Esophagus squamous epithelium (tissue), 5 donors: Measurements from ENCODE around the gene FNDC11. TPM values are rescaled to one million over a fixed set of nuclear protein-coding genes. Genes with fewer than 3 reads are reported as not detected.

Experiments used
- DNase-seq: peaks from one replicate; lab custom pipeline; 2025; lab: John Stamatoyannopoulos, UW
- H3K27ac ChIP-seq, 4 donors: fragments of 200-600 bp; sonication (generic); one replicate each; pipeline ENCODE4 v1.5.1; 2016 to 2019; ENCODE audit warnings: mild to moderate bottlenecking in 1 of 4
- H3K27me3 ChIP-seq, 4 donors: fragments of 200-600 bp; sonication (generic); 1 replicate in 3 of 4; 2 replicates in 1 of 4; pipeline versions ENCODE4 v1.5.1 to v1.6.0; 2017 to 2021; ENCODE audit warnings: antibody characterized with exemption in 1 of 4
- H3K36me3 ChIP-seq, 3 donors: fragments of 200-600 bp; sonication (generic); one replicate each; pipeline ENCODE4 v1.5.1; 2016 to 2019
- H3K4me1 ChIP-seq, 3 donors: fragments of 200-600 bp; sonication (generic); one replicate each; pipeline ENCODE4 v1.5.1; 2017 to 2019
- H3K4me3 ChIP-seq, 4 donors: fragments of 200-600 bp; sonication (generic); 1 replicate in 3 of 4; 2 replicates in 1 of 4; pipeline ENCODE4 v1.5.1; 2016 to 2019; ENCODE audit warnings: mild to moderate bottlenecking in 2 of 4, moderate library complexity in 1 of 4
- H3K9me3 ChIP-seq, 3 donors: fragments of 200-600 bp; sonication (generic); one replicate each; pipeline ENCODE4 v1.5.1; 2016 to 2019
- POLR2A ChIP-seq, 4 donors: fragments of 450-650 bp; IDR thresholded peaks; one replicate each; pipeline ENCODE4 v1.6.1; 2017; ENCODE audit warnings: antibody characterized with exemption in 4 of 4, mild to moderate bottlenecking in 4 of 4, moderate library complexity in 3 of 4
- WGBS, 2 donors: methylation state at CpG; one replicate each; pipeline ENCODE4 v1.1.5; 2018; 5-methylcytosine and 5-hydroxymethylcytosine counted together
- intact Hi-C: fragments of 100-400 bp; cut with DNase I; formaldehyde crosslinking; loops from one replicate; pipeline ENCODE4 v1.15.0; 2022
- total RNA-seq, 4 donors: library from RNA; depleted of rRNA; stranded (reverse); fragments of >200 nt; gene quantifications; one replicate each; pipeline ENCODE4 v1.1.0, GENCODE V29; 2016
- TF ChIP-seq, protein P1 (sequence below), 6 experiments: fragments of 450-650 bp in 4 of 6; fragments of 200-600 bp in 2 of 6; sonication (generic) in 2 of 6; IDR thresholded peaks; one replicate each; pipeline ENCODE4 v1.5.1; 2016 to 2019; ENCODE audit warnings: antibody characterized with exemption in 6 of 6, mild to moderate bottlenecking in 4 of 6, moderate library complexity in 4 of 6
- donor health status: DM: yes; HTN: yes; CAD: no.

The FNDC11 gene
- total RNA-seq, 4 donors from 2014 or later = under 0.01 TPM; not detected in 3

DNA sequence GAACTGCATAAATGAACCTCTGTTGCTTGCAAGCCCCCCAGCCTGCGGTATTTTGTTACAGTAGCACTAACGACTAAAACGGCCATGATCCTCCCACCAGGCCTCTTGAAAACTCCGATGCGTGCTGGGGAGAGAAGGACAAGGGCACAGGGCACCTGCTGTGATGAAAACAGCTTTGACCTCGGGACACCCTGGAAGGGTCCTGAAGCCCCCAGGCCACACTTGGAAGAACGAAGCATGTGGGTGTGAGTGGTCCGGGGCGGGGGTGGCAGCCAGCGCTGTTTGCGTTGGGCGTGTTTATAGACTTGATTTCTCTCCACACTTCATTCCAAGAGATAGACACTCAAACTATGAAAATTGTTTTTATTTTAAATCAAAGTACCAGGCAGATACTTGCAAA is 33.3 kb downstream of the FNDC11 start:
- H3K36me3 ChIP-seq = peaks cover 10 to 48% (median 23%) of the 10 kb centered on the region in 3 donors
- H3K4me1 ChIP-seq = no peaks in the 10 kb centered on the region
- TF ChIP-seq, protein P1, sequence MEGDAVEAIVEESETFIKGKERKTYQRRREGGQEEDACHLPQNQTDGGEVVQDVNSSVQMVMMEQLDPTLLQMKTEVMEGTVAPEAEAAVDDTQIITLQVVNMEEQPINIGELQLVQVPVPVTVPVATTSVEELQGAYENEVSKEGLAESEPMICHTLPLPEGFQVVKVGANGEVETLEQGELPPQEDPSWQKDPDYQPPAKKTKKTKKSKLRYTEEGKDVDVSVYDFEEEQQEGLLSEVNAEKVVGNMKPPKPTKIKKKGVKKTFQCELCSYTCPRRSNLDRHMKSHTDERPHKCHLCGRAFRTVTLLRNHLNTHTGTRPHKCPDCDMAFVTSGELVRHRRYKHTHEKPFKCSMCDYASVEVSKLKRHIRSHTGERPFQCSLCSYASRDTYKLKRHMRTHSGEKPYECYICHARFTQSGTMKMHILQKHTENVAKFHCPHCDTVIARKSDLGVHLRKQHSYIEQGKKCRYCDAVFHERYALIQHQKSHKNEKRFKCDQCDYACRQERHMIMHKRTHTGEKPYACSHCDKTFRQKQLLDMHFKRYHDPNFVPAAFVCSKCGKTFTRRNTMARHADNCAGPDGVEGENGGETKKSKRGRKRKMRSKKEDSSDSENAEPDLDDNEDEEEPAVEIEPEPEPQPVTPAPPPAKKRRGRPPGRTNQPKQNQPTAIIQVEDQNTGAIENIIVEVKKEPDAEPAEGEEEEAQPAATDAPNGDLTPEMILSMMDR (IDR thresholded peaks at IDR 0.05) = no peak
- no peak for TF ChIP-seq POLR2A (IDR thresholded peaks at IDR 0.05)
- no peak for DNase-seq
- no peaks in the 10 kb centered on the region for H3K9me3 ChIP-seq
- 84 to 85% methylated on average over 9 to 11 of the region's 12 CpGs for WGBS, 2 donors
- no peak overlapping the region for H3K27ac ChIP-seq
- intact Hi-C loops = no loop called here
- H3K27me3 ChIP-seq = no peaks in the 10 kb centered on the region
- H3K4me3 ChIP-seq = no peak overlapping the region

DNA sequence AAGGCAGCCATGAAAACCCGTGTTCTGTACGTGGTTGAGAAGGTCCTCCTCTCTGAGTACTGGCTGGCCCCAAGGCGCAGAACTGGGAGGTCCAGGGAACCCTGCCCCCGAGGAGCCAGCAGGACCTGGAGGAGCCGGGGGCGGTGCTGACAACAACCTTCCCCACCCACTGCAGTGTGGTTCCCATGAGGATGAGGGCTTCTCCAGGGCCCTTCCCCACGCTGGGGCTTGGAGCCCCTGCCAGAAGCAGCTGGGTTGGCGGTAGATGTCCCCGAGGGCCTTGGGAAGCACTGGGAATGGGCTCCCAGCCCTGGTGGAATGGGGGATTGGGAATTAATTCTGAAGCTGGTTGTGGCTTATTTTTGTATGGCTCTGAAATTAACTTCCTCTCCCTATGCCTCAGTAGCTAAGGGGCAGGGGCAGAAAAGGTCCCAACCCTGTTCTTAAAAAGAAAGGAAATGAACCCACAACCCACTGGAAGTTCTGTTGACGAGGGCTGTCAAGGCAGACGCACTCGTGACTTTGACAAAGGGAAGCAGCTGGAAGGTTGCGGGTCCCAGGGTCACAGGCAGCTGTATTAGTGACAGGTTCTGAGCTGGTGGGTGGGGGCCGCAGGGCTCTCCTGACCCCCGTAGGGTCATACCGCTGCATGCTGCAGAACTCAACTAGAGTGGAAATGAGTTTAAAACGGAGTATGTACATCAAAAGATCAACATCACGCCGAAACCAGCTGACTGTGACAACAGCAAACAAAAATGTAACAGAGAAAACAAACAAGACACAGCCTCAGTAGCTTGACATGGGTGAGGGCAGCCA is 34.0 kb downstream of the FNDC11 start:
- intact Hi-C loops = no loop called here
- DNase-seq = no peak
- Histone ChIP-seq H3K4me1 (no peaks in the 10 kb centered on the region), H3K4me3 (no peak overlapping the region), H3K27me3 (no peaks in the 10 kb centered on the region), H3K9me3 (no peaks in the 10 kb centered on the region), H3K27ac (no peak overlapping the region), H3K36me3 (peaks cover 11 to 55% (median 28%) of the 10 kb centered on the region in 3 donors)
- no peak for TF ChIP-seq POLR2A (IDR thresholded peaks at IDR 0.05)
- TF ChIP-seq, protein P1 (IDR thresholded peaks at IDR 0.05) = no peak
- WGBS, 2 donors = 53 to 58% methylated on average over 12 of the region's 19 CpGs

DNA sequence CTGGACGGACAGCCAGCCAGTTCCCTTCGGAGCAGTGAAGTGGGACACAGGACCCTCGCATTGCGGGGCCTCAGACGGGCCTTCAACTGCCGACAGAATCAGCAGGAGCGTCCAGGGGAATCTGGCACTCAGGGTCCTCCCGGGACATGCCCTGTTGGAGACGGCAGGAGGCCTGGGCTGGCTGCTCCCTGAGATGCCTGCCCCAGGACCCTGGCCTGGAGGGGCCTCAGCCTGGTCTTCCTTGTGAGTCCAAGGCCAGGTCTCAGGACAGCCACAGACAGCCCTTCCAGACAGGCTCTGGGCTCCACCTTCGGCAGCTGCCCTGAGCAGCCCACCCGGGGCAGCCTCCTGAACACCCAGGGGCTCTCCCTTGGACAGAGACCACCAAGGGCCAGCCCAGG is 34.7 kb downstream of the FNDC11 start:
- WGBS, 2 donors = 90 to 100% methylated on average over 1 to 6 of the region's 11 CpGs
- H3K27ac ChIP-seq = no peak overlapping the region
- H3K27me3 ChIP-seq = no peaks in the 10 kb centered on the region
- H3K4me3 ChIP-seq = no peak overlapping the region
- TF ChIP-seq POLR2A (IDR thresholded peaks at IDR 0.05) = no peak
- TF ChIP-seq, protein P1 (IDR thresholded peaks at IDR 0.05) = no peak
- no peaks in the 10 kb centered on the region for H3K9me3 ChIP-seq
- H3K4me1 ChIP-seq = no peaks in the 10 kb centered on the region
- intact Hi-C loops = no loop called here
- no peak for DNase-seq
- H3K36me3 ChIP-seq = peaks cover 11 to 62% (median 28%) of the 10 kb centered on the region in 3 donors

DNA sequence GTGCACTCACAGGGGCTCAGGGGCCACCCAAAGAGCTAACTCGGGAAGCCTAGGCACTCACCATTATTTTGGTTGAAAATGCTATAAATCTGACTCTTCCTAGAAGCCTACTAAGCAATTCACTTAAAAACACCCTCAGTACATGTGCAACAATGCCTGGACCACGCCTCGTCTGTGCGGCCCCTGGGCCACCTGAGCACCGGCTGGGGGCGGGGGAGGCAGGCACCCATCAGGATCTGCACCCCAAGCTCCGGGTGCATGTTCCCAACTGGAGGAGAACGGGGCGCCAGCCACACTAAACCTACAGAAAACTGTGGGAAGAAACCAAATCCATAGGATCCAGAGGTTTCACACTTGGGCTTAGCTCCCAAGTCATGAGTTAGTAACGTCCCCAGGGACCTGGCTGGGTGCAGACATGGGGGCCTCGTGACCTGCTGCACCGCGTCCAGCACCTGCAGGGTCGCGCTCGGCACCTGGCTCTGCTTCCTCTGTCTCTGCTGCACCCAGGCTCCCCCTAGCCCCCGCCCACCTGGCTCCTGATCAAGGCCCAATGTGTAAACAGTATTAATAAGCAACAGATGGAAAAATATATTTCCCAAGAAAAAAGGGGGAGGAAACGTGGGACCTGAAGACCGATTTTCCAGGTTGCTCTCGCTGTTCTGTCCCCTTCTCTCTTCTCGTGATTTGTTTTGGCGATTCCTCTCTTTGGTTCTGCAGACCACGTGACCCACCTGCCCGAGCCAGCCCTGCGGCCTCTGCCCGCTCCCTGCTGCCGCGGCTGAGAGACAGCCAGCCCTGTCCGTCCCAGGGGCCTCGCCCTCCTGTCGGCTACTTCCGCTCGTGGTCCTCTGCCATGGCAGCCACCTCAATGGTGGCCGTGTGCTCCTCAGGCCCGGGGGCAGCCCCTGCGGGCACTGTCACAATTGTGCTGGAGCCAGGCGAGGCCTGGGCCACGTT is 35.6 kb downstream of the FNDC11 start:
- H3K9me3 ChIP-seq = no peaks in the 10 kb centered on the region
- H3K27me3 ChIP-seq = no peaks in the 10 kb centered on the region
- H3K4me1 ChIP-seq = peaks cover 0 to 6% (median 0%) of the 10 kb centered on the region in 3 donors
- DNase-seq = no peak
- H3K36me3 ChIP-seq = peaks cover 11 to 71% (median 28%) of the 10 kb centered on the region in 3 donors
- H3K4me3 ChIP-seq = no peak overlapping the region
- intact Hi-C loops = no loop called here
- whole genome bisulfite sequencing, 2 donors = 82 to 86% methylated on average over 13 to 23 of the region's 38 CpGs
- H3K27ac ChIP-seq = no peak overlapping the region
- TF ChIP-seq, protein P1 (IDR thresholded peaks at IDR 0.05) = no peak
- no peak for TF ChIP-seq POLR2A (IDR thresholded peaks at IDR 0.05)
